ENCODE measurements around the gene TNK2.

GRCh38 chr3:195910499-195910845 is 2.1 kb upstream of the TNK2 start:
- TF ChIP-seq CTCF (IDR thresholded peaks at IDR 0.05) (no peak), EZH2 (IDR thresholded peaks at IDR 0.05; ENCODE audit: borderline replicate concordance, insufficient read depth, low read depth, low read length, poor library complexity, severe bottlenecking) (no peak)
